GM23248 (cell line): ENCODE results near the gene DDC. TPM values are rescaled to one million over a fixed set of nuclear protein-coding genes. Genes with fewer than 3 reads are reported as not detected.

Source experiments
- DNase-seq: peaks from one replicate; pipeline ENCODE4 v3.0.0-alpha.2; 2015
- H2AFZ ChIP-seq: fragments of 200-600 bp; sonication (generic); 2 replicates; pipeline ENCODE4 v1.6.1; 2016; ENCODE audit warnings: antibody characterized with exemption
- H3F3A ChIP-seq: fragments of 200-600 bp; sonication (generic); 2 replicates; pipeline ENCODE4 v1.6.1; 2016; ENCODE audit warnings: mild to moderate bottlenecking, antibody characterized with exemption, mixed run types; ENCODE audit not compliant: insufficient read depth
- H3K27ac ChIP-seq: fragments of 200-600 bp; sonication (generic); 2 replicates; pipeline ENCODE4 v1.5.1; 2016; ENCODE audit warnings: mild to moderate bottlenecking
- H3K27me3 ChIP-seq: fragments of 200-600 bp; sonication (generic); replicated peaks from 2 replicates; pipeline ENCODE4 v1.6.1; 2016; ENCODE audit warnings: mild to moderate bottlenecking; ENCODE audit not compliant: insufficient read depth
- H3K36me3 ChIP-seq: fragments of 200-600 bp; sonication (generic); 2 replicates; pipeline ENCODE4 v1.6.1; 2016; ENCODE audit warnings: low read depth, mild to moderate bottlenecking
- H3K4me1 ChIP-seq: fragments of 200-600 bp; sonication (generic); 2 replicates; pipeline ENCODE4 v1.6.1; 2016; ENCODE audit warnings: mild to moderate bottlenecking; ENCODE audit not compliant: insufficient read depth
- H3K4me2 ChIP-seq: fragments of 200-600 bp; sonication (generic); one replicate; pipeline ENCODE4 v1.6.1; 2016; ENCODE audit warnings: mild to moderate bottlenecking; ENCODE audit not compliant: unreplicated experiment
- H3K4me3 ChIP-seq: fragments of 200-600 bp; sonication (generic); 2 replicates; pipeline ENCODE4 v1.5.1; 2016; ENCODE audit warnings: mild to moderate bottlenecking
- H3K79me2 ChIP-seq: fragments of 200-600 bp; sonication (generic); 2 replicates; pipeline ENCODE4 v1.6.1; 2016; ENCODE audit warnings: mild to moderate bottlenecking; ENCODE audit not compliant: insufficient read depth
- H3K9ac ChIP-seq: fragments of 200-600 bp; sonication (generic); 2 replicates; pipeline ENCODE4 v1.6.1; 2016; ENCODE audit warnings: mild to moderate bottlenecking
- H3K9me2 ChIP-seq: fragments of 200-600 bp; sonication (generic); 2 replicates; pipeline ENCODE4 v1.6.1; 2016; ENCODE audit warnings: mixed run types, mild to moderate bottlenecking, moderate library complexity; ENCODE audit not compliant: insufficient read depth
- H3K9me3 ChIP-seq: fragments of 200-600 bp; sonication (generic); one replicate; pipeline ENCODE4 v1.6.1; 2017; ENCODE audit warnings: low read depth
- H4K20me1 ChIP-seq: fragments of 200-600 bp; sonication (generic); 2 replicates; pipeline ENCODE4 v1.6.0; 2016; ENCODE audit not compliant: insufficient read depth
- EZH2 ChIP-seq: fragments of 200-600 bp; sonication (generic); IDR thresholded peaks from 2 replicates; pipeline ENCODE4 v1.6.1; 2018; ENCODE audit warnings: antibody characterized with exemption, mild to moderate bottlenecking; ENCODE audit not compliant: insufficient read depth, poor library complexity, severe bottlenecking
- EZH2phosphoT487 ChIP-seq: fragments of 200-600 bp; sonication (generic); IDR thresholded peaks from 2 replicates; pipeline ENCODE4 v1.6.1; 2018; ENCODE audit warnings: antibody characterized with exemption, moderate library complexity, mild to moderate bottlenecking, low read depth; ENCODE audit not compliant: insufficient read depth
- WGBS, 2 experiments: methylation state at CpG; one replicate each; pipeline ENCODE4 v1.1.6; 2015 to 2017; ENCODE audit warnings: low lambda C conversion rate in 2 of 2, low coverage in 1 of 2; ENCODE audit errors: missing lambda C conversion rate in 2 of 2; 5-methylcytosine and 5-hydroxymethylcytosine counted together
- in situ Hi-C: fragments of 300-500 bp; cut with MboI; formaldehyde crosslinking; loops from 2 replicates; pipeline ENCODE4 v1.15.0; 2020
- polyA plus RNA-seq: library from polyadenylated mRNA; unstranded; fragments of >200 nt; fragmentation: Nextera tagmentation; extraction: Ambion mirVana; gene quantifications from 2 replicates; pipeline ENCODE4 v1.2.1, GENCODE V29; 2016
- total RNA-seq: library from RNA; depleted of rRNA; stranded (reverse); fragments of >200 nt; shearing (Covaris generic); gene quantifications from 2 replicates; pipeline ENCODE4 v1.2.3, GENCODE V29; 2014

The DDC gene
- total and polyA plus RNA-seq, 2 experiments from 2014 or later, result not detected

GRCh38 chr7:50488379-50488778, 76.8 kb downstream of the DDC start:
- H3K4me1 ChIP-seq, result no peaks in the 10 kb centered on the region
- no peaks in the 10 kb centered on the region for H3K9me2 ChIP-seq
- no peaks in the 10 kb centered on the region for H3K27me3 ChIP-seq
- H4K20me1 ChIP-seq, result no peaks in the 10 kb centered on the region
- no peak overlapping the region for H3K27ac ChIP-seq
- in situ Hi-C loops, result no loop called here
- H3K79me2 ChIP-seq, result no peaks in the 10 kb centered on the region
- H2AFZ ChIP-seq, result no peak overlapping the region
- H3K4me3 ChIP-seq, result no peak overlapping the region
- H3K36me3 ChIP-seq, result no peaks in the 10 kb centered on the region
- no peaks in the 10 kb centered on the region for H3K9me3 ChIP-seq
- H3K4me2 ChIP-seq, result no peak overlapping the region
- H3F3A ChIP-seq, result no peaks in the 10 kb centered on the region
- TF ChIP-seq EZH2, result no peak
- no peak for TF ChIP-seq EZH2phosphoT487
- no peak overlapping the region for H3K9ac ChIP-seq
- no peak for DNase-seq

GRCh38 chr7:50486512-50486911, 78.7 kb downstream of the DDC start:
- DNase-seq, result no peak
- TF ChIP-seq EZH2phosphoT487 (no peak), EZH2 (no peak)
- H3K9ac ChIP-seq, result no peak overlapping the region
- H3K9me3 ChIP-seq, result no peaks in the 10 kb centered on the region
- no peaks in the 10 kb centered on the region for H3K27me3 ChIP-seq
- H3K4me2 ChIP-seq, result no peak overlapping the region
- no peaks in the 10 kb centered on the region for H3K9me2 ChIP-seq
- in situ Hi-C loops, result no loop called here
- no peak overlapping the region for H3K4me3 ChIP-seq
- H3K27ac ChIP-seq, result no peak overlapping the region
- no peaks in the 10 kb centered on the region for H4K20me1 ChIP-seq
- H2AFZ ChIP-seq, result no peak overlapping the region
- H3K79me2 ChIP-seq, result no peaks in the 10 kb centered on the region
- no peaks in the 10 kb centered on the region for H3K36me3 ChIP-seq
- no peaks in the 10 kb centered on the region for H3K4me1 ChIP-seq
- WGBS, 2 experiments, result 93 to 100% methylated on average over 1 of the region's 1 CpG
- no peaks in the 10 kb centered on the region for H3F3A ChIP-seq

GRCh38 chr7:50481867-50482266, 83.3 kb downstream of the DDC start:
- Histone ChIP-seq H3K27ac (no peak overlapping the region), H3K27me3 (peaks cover 2% of the 10 kb centered on the region; the same call in 1 of the 2 replicates), H3K9me3 (no peaks in the 10 kb centered on the region), H3K36me3 (no peaks in the 10 kb centered on the region), H3K79me2 (no peaks in the 10 kb centered on the region), H3K4me2 (no peak overlapping the region), H3K9me2 (no peaks in the 10 kb centered on the region), H2AFZ (no peak overlapping the region), H3K4me3 (no peak overlapping the region), H3F3A (no peaks in the 10 kb centered on the region), H4K20me1 (no peaks in the 10 kb centered on the region), H3K4me1 (no peaks in the 10 kb centered on the region), H3K9ac (no peak overlapping the region)
- WGBS, 2 experiments, result 82 to 87% methylated on average over 8 of the region's 8 CpGs
- no peak for DNase-seq
- TF ChIP-seq EZH2 (no peak), EZH2phosphoT487 (no peak)
- in situ Hi-C loops, result no loop called here

- no peak overlapping the region for H3K4me3 ChIP-seq
- no peaks in the 10 kb centered on the region for H3K4me1 ChIP-seq
- no peak for DNase-seq
- H3K27ac ChIP-seq, result no peak overlapping the region
- TF ChIP-seq EZH2 (no peak), EZH2phosphoT487 (no peak)
- H3K79me2 ChIP-seq, result no peaks in the 10 kb centered on the region
- no peaks in the 10 kb centered on the region for H3K9me3 ChIP-seq
- H2AFZ ChIP-seq, result no peak overlapping the region
- in situ Hi-C loops, result no loop called here
- no peaks in the 10 kb centered on the region for H3F3A ChIP-seq
- H4K20me1 ChIP-seq, result no peaks in the 10 kb centered on the region
- H3K36me3 ChIP-seq, result no peaks in the 10 kb centered on the region
- no peak overlapping the region for H3K9ac ChIP-seq
- 45 to 57% methylated on average over 3 to 4 of the region's 4 CpGs for WGBS, 2 experiments
- H3K4me2 ChIP-seq, result no peak overlapping the region
- no peaks in the 10 kb centered on the region for H3K9me2 ChIP-seq
- peaks cover 8% of the 10 kb centered on the region; the same call in 1 of the 2 replicates for H3K27me3 ChIP-seq
Measured at GRCh38 chr7:50480797-50481196, 84.4 kb downstream of the DDC start.

- no peaks in the 10 kb centered on the region for H4K20me1 ChIP-seq
- no peaks in the 10 kb centered on the region for H3K4me1 ChIP-seq
- no peak overlapping the region for H3K27ac ChIP-seq
- peaks cover 8% of the 10 kb centered on the region; the same call in 1 of the 2 replicates for H3K27me3 ChIP-seq
- H3K9me2 ChIP-seq, result no peaks in the 10 kb centered on the region
- no peak for DNase-seq
- H3F3A ChIP-seq, result no peaks in the 10 kb centered on the region
- in situ Hi-C loops, result loop anchor here (10.0 kb wide), 1 partner anchor 185 kb away; no protein-coding TSS in a partner anchor
- H3K79me2 ChIP-seq, result no peaks in the 10 kb centered on the region
- no peaks in the 10 kb centered on the region for H3K9me3 ChIP-seq
- H3K36me3 ChIP-seq, result no peaks in the 10 kb centered on the region
- 32 to 47% methylated on average over 7 of the region's 7 CpGs for WGBS, 2 experiments
- H2AFZ ChIP-seq, result no peak overlapping the region
- H3K4me2 ChIP-seq, result no peak overlapping the region
- no peak overlapping the region for H3K9ac ChIP-seq
- H3K4me3 ChIP-seq, result no peak overlapping the region
- TF ChIP-seq EZH2 (no peak), EZH2phosphoT487 (no peak)
Measured at GRCh38 chr7:50479743-50480517, 85.3 kb downstream of the DDC start.
